ENCODE results near the gene P2RX2. TPM values are rescaled to one million over a fixed set of nuclear protein-coding genes. Genes with fewer than 3 reads are reported as not detected.

P2RX2 gene
- total RNA-seq, 1 experiment from 2014 or later, result not detected

- DNase-seq (ENCODE audit: low read depth), result no peak
Measured at GRCh38 chr12:132620113-132620898, 1.7 kb downstream of the P2RX2 start.

GRCh38 chr12:132620899-132621656, 2.5 kb downstream of the P2RX2 start:
- DNase-seq (ENCODE audit: low read depth), result no peak

- no peak for DNase-seq (ENCODE audit: low read depth)
Measured at GRCh38 chr12:132621657-132622435, 3.3 kb downstream of the P2RX2 start.

GRCh38 chr12:132622437-132623071, 4.0 kb downstream of the P2RX2 start:
- peak; percentile 72 for DNase-seq (ENCODE audit: low read depth)

GRCh38 chr12:132623072-132623869, 4.7 kb downstream of the P2RX2 start:
- DNase-seq (ENCODE audit: low read depth), result no peak

GRCh38 chr12:132624186-132624855, 5.7 kb downstream of the P2RX2 start:
- DNase-seq (ENCODE audit: low read depth), result no peak

- DNase-seq (ENCODE audit: low read depth), result no peak
Measured at GRCh38 chr12:132624910-132625630, 6.5 kb downstream of the P2RX2 start.

- DNase-seq (ENCODE audit: low read depth), result no peak
Measured at GRCh38 chr12:132625731-132626430, 7.3 kb downstream of the P2RX2 start.

- no peak for DNase-seq (ENCODE audit: low read depth)
Measured at GRCh38 chr12:132629330-132629729, 10.8 kb downstream of the P2RX2 start.

- DNase-seq (ENCODE audit: low read depth), result no peak
Measured at GRCh38 chr12:132630672-132631071, 12.1 kb downstream of the P2RX2 start.

- no peak for DNase-seq (ENCODE audit: low read depth)
Measured at GRCh38 chr12:132631666-132632065, 13.1 kb downstream of the P2RX2 start.

GRCh38 chr12:132632521-132633228, 14.1 kb downstream of the P2RX2 start:
- DNase-seq (ENCODE audit: low read depth), result no peak

- DNase-seq (ENCODE audit: low read depth), result no peak
Measured at GRCh38 chr12:132633398-132633797, 14.8 kb downstream of the P2RX2 start.

- no peak for DNase-seq (ENCODE audit: low read depth)
Measured at GRCh38 chr12:132633901-132634300, 15.3 kb downstream of the P2RX2 start.

GRCh38 chr12:132634411-132634990, 15.9 kb downstream of the P2RX2 start:
- DNase-seq (ENCODE audit: low read depth), result no peak

GRCh38 chr12:132635076-132635955, 16.7 kb downstream of the P2RX2 start:
- DNase-seq (ENCODE audit: low read depth), result no peak

GRCh38 chr12:132637811-132638210, 19.2 kb downstream of the P2RX2 start:
- no peak for DNase-seq (ENCODE audit: low read depth)
